ENCODE results near the gene ANKRD24.
"Not testable (repeated sequence)": the region's sequence is repeated elsewhere in the genome, so short reads cannot be mapped to it uniquely, and the experiment has no call there.

ANKRD24 gene

DNA sequence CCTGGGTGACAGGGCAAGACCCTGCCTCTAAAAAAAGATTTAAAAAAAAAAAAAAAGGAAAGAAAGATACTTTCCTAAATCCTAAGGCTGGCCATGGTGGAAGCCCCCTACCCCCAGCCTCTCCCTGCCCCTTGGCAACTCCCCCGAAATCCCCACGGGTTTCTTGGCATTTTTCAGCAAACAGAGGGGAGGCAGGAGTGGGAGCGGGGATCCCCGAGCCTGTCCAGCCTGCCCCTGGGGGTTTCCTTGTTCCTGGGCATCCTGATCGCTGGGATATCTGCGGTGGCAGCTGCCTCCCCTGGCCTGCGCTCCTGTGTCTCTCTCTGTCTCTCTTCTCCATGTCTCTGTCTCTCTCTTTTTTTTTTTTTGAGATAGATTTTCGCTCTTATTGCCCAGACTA is 43.4 kb downstream of the ANKRD24 start:
- peaks cover 9% of the 10 kb centered on the region for H3K27me3 ChIP-seq (ENCODE audit: insufficient read depth, poor library complexity, severe bottlenecking)
- DNase-seq (ENCODE audit: low read depth in 1 of 2, low spot score in 1 of 2), result no peak

DNA sequence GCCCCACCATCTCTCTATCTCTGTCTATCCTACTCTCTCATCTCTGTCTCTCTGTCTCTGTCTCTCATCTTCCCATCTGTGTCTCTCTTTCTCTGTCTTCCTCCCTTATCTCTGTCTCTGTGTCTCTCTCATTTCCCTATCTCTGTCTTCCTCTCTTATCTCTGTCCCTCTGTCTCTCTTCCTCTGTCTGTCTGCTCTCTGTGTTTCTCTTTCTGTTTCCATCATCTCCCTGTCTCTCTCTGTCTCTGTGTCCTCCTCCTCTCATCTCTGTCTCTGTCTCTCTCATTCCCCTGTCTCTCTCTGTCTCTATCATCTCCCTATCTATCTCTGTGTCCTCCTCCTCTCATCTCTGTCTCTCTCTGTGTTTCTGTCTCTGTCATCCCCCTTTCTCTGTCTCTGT is 45.3 kb downstream of the ANKRD24 start:
- H3K27ac ChIP-seq (replicated peaks), result no peak overlapping the region
- TF ChIP-seq GABPA (IDR thresholded peaks at IDR 0.05; ENCODE audit: low read depth) (no peak), POLR2AphosphoS5 (IDR thresholded peaks at IDR 0.05; ENCODE audit: low read depth) (no peak), SPI1 (IDR thresholded peaks at IDR 0.05; ENCODE audit: borderline replicate concordance, low read depth) (no peak)
- DNase-seq (ENCODE audit: low read depth in 1 of 2, low spot score in 1 of 2), result no peak
- no peak overlapping the region for H3K4me3 ChIP-seq (replicated peaks; ENCODE audit: insufficient read depth, low read length)
- H3K27me3 ChIP-seq (ENCODE audit: insufficient read depth, poor library complexity, severe bottlenecking), result peaks cover 9% of the 10 kb centered on the region

More for the DNA sequence above, 43.4 kb downstream of the ANKRD24 start:
- no peak overlapping the region for H3K4me3 ChIP-seq (replicated peaks; ENCODE audit: insufficient read depth, low read length)
- H3K27ac ChIP-seq (replicated peaks), result no peak overlapping the region
- no peak for TF ChIP-seq SPI1 (IDR thresholded peaks at IDR 0.05; ENCODE audit: borderline replicate concordance, low read depth)
- TF ChIP-seq, protein P1, sequence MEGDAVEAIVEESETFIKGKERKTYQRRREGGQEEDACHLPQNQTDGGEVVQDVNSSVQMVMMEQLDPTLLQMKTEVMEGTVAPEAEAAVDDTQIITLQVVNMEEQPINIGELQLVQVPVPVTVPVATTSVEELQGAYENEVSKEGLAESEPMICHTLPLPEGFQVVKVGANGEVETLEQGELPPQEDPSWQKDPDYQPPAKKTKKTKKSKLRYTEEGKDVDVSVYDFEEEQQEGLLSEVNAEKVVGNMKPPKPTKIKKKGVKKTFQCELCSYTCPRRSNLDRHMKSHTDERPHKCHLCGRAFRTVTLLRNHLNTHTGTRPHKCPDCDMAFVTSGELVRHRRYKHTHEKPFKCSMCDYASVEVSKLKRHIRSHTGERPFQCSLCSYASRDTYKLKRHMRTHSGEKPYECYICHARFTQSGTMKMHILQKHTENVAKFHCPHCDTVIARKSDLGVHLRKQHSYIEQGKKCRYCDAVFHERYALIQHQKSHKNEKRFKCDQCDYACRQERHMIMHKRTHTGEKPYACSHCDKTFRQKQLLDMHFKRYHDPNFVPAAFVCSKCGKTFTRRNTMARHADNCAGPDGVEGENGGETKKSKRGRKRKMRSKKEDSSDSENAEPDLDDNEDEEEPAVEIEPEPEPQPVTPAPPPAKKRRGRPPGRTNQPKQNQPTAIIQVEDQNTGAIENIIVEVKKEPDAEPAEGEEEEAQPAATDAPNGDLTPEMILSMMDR (IDR thresholded peaks at IDR 0.05; ENCODE audit: insufficient read depth, low read length), result no peak
- TF ChIP-seq, protein P2, sequence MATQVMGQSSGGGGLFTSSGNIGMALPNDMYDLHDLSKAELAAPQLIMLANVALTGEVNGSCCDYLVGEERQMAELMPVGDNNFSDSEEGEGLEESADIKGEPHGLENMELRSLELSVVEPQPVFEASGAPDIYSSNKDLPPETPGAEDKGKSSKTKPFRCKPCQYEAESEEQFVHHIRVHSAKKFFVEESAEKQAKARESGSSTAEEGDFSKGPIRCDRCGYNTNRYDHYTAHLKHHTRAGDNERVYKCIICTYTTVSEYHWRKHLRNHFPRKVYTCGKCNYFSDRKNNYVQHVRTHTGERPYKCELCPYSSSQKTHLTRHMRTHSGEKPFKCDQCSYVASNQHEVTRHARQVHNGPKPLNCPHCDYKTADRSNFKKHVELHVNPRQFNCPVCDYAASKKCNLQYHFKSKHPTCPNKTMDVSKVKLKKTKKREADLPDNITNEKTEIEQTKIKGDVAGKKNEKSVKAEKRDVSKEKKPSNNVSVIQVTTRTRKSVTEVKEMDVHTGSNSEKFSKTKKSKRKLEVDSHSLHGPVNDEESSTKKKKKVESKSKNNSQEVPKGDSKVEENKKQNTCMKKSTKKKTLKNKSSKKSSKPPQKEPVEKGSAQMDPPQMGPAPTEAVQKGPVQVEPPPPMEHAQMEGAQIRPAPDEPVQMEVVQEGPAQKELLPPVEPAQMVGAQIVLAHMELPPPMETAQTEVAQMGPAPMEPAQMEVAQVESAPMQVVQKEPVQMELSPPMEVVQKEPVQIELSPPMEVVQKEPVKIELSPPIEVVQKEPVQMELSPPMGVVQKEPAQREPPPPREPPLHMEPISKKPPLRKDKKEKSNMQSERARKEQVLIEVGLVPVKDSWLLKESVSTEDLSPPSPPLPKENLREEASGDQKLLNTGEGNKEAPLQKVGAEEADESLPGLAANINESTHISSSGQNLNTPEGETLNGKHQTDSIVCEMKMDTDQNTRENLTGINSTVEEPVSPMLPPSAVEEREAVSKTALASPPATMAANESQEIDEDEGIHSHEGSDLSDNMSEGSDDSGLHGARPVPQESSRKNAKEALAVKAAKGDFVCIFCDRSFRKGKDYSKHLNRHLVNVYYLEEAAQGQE (IDR thresholded peaks at IDR 0.05; ENCODE audit: insufficient replicate concordance, low read depth), result no peak
- no peak for TF ChIP-seq GABPA (IDR thresholded peaks at IDR 0.05; ENCODE audit: low read depth)
- no peak for TF ChIP-seq POLR2AphosphoS5 (IDR thresholded peaks at IDR 0.05; ENCODE audit: low read depth)

DNA sequence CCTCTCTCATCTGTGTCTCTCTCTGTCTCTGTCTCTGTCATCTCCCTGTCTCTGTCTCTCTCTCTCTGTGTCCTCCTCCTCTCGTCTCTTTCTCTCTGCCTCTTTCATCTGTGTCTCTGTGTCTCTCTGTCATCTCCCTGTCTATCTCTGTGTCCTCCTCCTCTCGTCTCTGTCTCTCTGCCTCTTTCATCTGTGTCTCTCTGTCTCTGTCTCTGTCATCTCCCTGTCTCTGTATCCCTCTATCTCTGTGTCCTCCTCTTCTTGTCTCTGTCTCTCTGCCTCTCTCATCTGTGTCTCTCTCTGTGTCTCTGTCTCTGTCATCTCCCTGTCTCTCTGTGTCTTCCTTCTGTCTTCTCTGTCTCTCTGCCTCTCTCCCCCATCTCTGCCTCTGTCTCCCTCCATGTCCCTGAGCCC is 46.3 kb downstream of the ANKRD24 start:
- Histone ChIP-seq H3K27me3 (ENCODE audit: insufficient read depth, poor library complexity, severe bottlenecking) (peaks cover 9% of the 10 kb centered on the region), H3K27ac (replicated peaks) (no peak overlapping the region), H3K4me3 (replicated peaks; ENCODE audit: insufficient read depth, low read length) (no peak overlapping the region)
- DNase-seq (ENCODE audit: low read depth in 1 of 2, low spot score in 1 of 2), result no peak
- TF ChIP-seq, protein P1 (IDR thresholded peaks at IDR 0.05; ENCODE audit: insufficient read depth, low read length), result no peak
- TF ChIP-seq SPI1 (IDR thresholded peaks at IDR 0.05; ENCODE audit: borderline replicate concordance, low read depth) (no peak), POLR2AphosphoS5 (IDR thresholded peaks at IDR 0.05; ENCODE audit: low read depth) (no peak), GABPA (IDR thresholded peaks at IDR 0.05; ENCODE audit: low read depth) (no peak)
- TF ChIP-seq, protein P2 (IDR thresholded peaks at IDR 0.05; ENCODE audit: insufficient replicate concordance, low read depth), result no peak

DNA sequence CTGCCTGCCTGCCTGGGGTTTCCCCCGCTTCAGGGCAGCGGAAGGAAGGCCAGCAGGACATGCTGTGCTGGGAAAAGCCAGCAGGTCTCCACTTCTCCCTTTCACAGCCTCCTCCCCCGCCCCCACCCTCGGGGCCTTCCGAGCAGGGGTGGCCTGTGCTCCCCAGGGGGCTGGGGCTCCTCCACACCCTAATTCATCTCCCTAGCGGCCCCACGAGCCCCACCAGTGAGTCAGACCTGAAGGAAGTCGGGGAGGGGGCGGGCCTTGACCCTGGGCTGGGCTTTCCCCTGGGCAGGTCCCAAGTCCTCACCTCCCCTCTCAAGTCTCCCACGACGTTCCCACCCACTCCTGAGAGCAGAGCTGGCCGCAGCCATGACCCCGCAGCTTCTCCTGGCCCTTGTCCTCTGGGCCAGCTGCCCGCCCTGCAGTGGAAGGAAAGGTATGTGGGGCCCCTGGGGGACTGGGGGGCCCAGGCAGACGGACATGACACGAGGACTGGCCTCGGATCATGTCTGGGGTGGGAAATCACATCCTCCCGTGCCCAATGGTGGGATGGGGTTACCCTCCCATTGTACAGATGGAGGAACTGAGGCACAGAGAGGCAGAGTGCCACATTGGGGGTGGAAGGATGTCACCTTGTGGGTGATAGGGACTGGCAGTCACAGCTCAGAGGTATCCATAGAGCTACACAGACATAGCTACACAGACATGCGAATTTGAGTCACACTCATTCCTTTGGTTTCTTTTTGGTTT is 46.9 kb downstream of the ANKRD24 start, which contains the start of gene EBI3:
Gene EBI3 (plus strand): TSS at position 345 of the 753 bp plus-strand sequence. CDS start 28 bp downstream, at position 373.
- H3K27me3 ChIP-seq (ENCODE audit: insufficient read depth, poor library complexity, severe bottlenecking), result peaks cover 9% of the 10 kb centered on the region
- no peak for TF ChIP-seq SPI1 (IDR thresholded peaks at IDR 0.05; ENCODE audit: borderline replicate concordance, low read depth)
- TF ChIP-seq, protein P1 (IDR thresholded peaks at IDR 0.05; ENCODE audit: insufficient read depth, low read length), result no peak
- TF ChIP-seq GABPA (IDR thresholded peaks at IDR 0.05; ENCODE audit: low read depth), result no peak
- no peak for TF ChIP-seq POLR2AphosphoS5 (IDR thresholded peaks at IDR 0.05; ENCODE audit: low read depth)
- TF ChIP-seq, protein P2 (IDR thresholded peaks at IDR 0.05; ENCODE audit: insufficient replicate concordance, low read depth), result no peak
- H3K27ac ChIP-seq (replicated peaks), result no peak within 1 kb of the TSS
- DNase-seq (ENCODE audit: low read depth in 1 of 2, low spot score in 1 of 2), result no peak
- no peak within 1 kb of the TSS for H3K4me3 ChIP-seq (replicated peaks; ENCODE audit: insufficient read depth, low read length)

DNA sequence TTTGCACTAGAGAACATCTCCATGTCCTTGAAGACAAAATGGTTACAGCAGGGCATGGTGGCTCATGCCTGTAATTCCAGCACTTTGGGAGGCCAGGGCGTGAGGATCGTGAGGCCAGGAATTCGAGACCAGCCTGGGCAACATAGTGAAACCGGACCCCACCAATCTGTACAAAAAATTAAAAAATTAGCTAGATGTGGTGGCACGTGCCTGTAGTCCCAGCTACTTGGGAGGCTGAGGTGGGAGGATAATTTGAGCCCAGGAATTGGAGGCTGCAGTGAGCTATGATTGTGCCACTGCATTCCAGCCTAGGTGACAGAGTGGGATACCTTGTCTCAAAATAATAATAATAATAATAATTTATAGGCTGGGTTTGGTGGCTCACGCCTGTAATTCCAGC is 47.7 kb downstream of the ANKRD24 start:
- H3K27me3 ChIP-seq (ENCODE audit: insufficient read depth, poor library complexity, severe bottlenecking); H3K4me3 ChIP-seq (replicated peaks; ENCODE audit: insufficient read depth, low read length); DNase-seq (ENCODE audit: low read depth in 1 of 2, low spot score in 1 of 2); H3K27ac ChIP-seq (replicated peaks): not testable (repeated sequence)

Data from HL-60 (cell line).